Chondrocyte (in vitro differentiated cells): ENCODE data around the gene MAD1L1. TPM values are rescaled to one million over a fixed set of nuclear protein-coding genes. Genes with fewer than 3 reads are reported as not detected.

ENCODE experiments used
- DNase-seq: peaks from one replicate; pipeline ENCODE4 v3.0.0; 2021; ENCODE audit warnings: mixed read lengths, low spot score
- H3K27ac Mint-ChIP-seq: one replicate; pipeline ENCODE4 v1.8.0; 2021; ENCODE audit warnings: mild to moderate bottlenecking, moderate library complexity, mixed read lengths; ENCODE audit not compliant: unreplicated experiment
- H3K27me3 Mint-ChIP-seq: 2 replicates; pipeline ENCODE4 v1.8.0; 2021; ENCODE audit warnings: low read depth, mixed read lengths
- H3K36me3 Mint-ChIP-seq: 2 replicates; pipeline ENCODE4 v1.8.0; 2021; ENCODE audit warnings: low read depth, mixed read lengths
- H3K4me1 Mint-ChIP-seq: 2 replicates; pipeline ENCODE4 v1.8.0; 2021; ENCODE audit warnings: low read depth, mild to moderate bottlenecking, mixed read lengths
- H3K4me3 Mint-ChIP-seq: one replicate; pipeline ENCODE4 v1.8.0; 2021; ENCODE audit warnings: mild to moderate bottlenecking, moderate library complexity, mixed read lengths; ENCODE audit not compliant: unreplicated experiment
- H3K9me3 Mint-ChIP-seq: 2 replicates; pipeline ENCODE4 v1.8.0; 2021; ENCODE audit warnings: low read depth, mixed read lengths
- CTCF ChIP-seq: fragments of 200-600 bp; sonication (generic); IDR thresholded peaks from 2 replicates; pipeline ENCODE4 v1.5.0; 2021; ENCODE audit warnings: antibody characterized with exemption, mild to moderate bottlenecking, moderate library complexity
- total RNA-seq: library from RNA; stranded (reverse); gene quantifications from 3 replicates; pipeline ENCODE4 v1.2.1, GENCODE V29; 2021

The MAD1L1 gene
- total RNA-seq, 1 donor from 2014 or later, result 22.7 TPM

- no peak overlapping the region for H3K4me3 Mint-ChIP-seq
- H3K27me3 Mint-ChIP-seq, result no peaks in the 10 kb centered on the region
- H3K9me3 Mint-ChIP-seq, result no peaks in the 10 kb centered on the region
- H3K4me1 Mint-ChIP-seq, result no peaks in the 10 kb centered on the region
- no peak for DNase-seq
- TF ChIP-seq CTCF, result no peak
- no peak overlapping the region for H3K27ac Mint-ChIP-seq
- peaks cover 11% of the 10 kb centered on the region for H3K36me3 Mint-ChIP-seq
These were observed 152.3 kb downstream of the MAD1L1 start for GRCh38 chr7:2080477-2080876.

GRCh38 chr7:2080060-2080387 lies 152.7 kb downstream of the MAD1L1 start:
- DNase-seq, result no peak
- no peaks in the 10 kb centered on the region for H3K4me1 Mint-ChIP-seq
- peaks cover 10% of the 10 kb centered on the region for H3K36me3 Mint-ChIP-seq
- no peaks in the 10 kb centered on the region for H3K27me3 Mint-ChIP-seq
- H3K4me3 Mint-ChIP-seq, result no peak overlapping the region
- no peak for TF ChIP-seq CTCF
- no peaks in the 10 kb centered on the region for H3K9me3 Mint-ChIP-seq
- H3K27ac Mint-ChIP-seq, result no peak overlapping the region

- Mint-ChIP-seq H3K27ac (no peak overlapping the region), H3K27me3 (no peaks in the 10 kb centered on the region), H3K36me3 (peaks cover 9% of the 10 kb centered on the region), H3K4me1 (no peaks in the 10 kb centered on the region), H3K4me3 (no peak overlapping the region), H3K9me3 (no peaks in the 10 kb centered on the region)
- TF ChIP-seq CTCF, result no peak
- DNase-seq, result no peak
These were observed 153.2 kb downstream of the MAD1L1 start for GRCh38 chr7:2079332-2080059.

GRCh38 chr7:2078899-2079298 lies 153.8 kb downstream of the MAD1L1 start:
- no peak for TF ChIP-seq CTCF
- no peak for DNase-seq
- Mint-ChIP-seq H3K27ac (no peak overlapping the region), H3K27me3 (no peaks in the 10 kb centered on the region), H3K36me3 (peaks cover 8% of the 10 kb centered on the region), H3K4me1 (no peaks in the 10 kb centered on the region), H3K9me3 (no peaks in the 10 kb centered on the region), H3K4me3 (no peak overlapping the region)

GRCh38 chr7:2076649-2077064 lies 156.1 kb downstream of the MAD1L1 start:
- Mint-ChIP-seq H3K4me1 (no peaks in the 10 kb centered on the region), H3K9me3 (no peaks in the 10 kb centered on the region), H3K4me3 (no peak overlapping the region), H3K27ac (no peak overlapping the region), H3K36me3 (peaks cover 4% of the 10 kb centered on the region), H3K27me3 (no peaks in the 10 kb centered on the region)
- no peak for DNase-seq
- TF ChIP-seq CTCF, result no peak
